SK-N-MC (cell line): ENCODE data around the gene CARD14.

Experiments
- DNase-seq: peaks from one replicate; pipeline ENCODE4 v3.0.0-alpha.2; 2011; ENCODE audit warnings: low read depth, low spot score
- H3K27ac ChIP-seq: fragments of 200-600 bp; sonication (generic); 2 replicates; pipeline ENCODE4 v1.5.1; 2016; ENCODE audit warnings: mixed run types
- H3K36me3 ChIP-seq: fragments of 200-600 bp; sonication (generic); 2 replicates; pipeline ENCODE4 v1.6.1; 2017; ENCODE audit warnings: antibody characterized with exemption, low read length, mixed read lengths; ENCODE audit not compliant: insufficient read depth
- H3K4me3 ChIP-seq: fragments of 200-600 bp; sonication (generic); 2 replicates; pipeline ENCODE4 v1.5.1; 2016
- H3K9ac ChIP-seq: fragments of 200-600 bp; sonication (generic); 2 replicates; pipeline ENCODE4 v1.8.0; 2017; ENCODE audit warnings: mixed run types, mixed read lengths; ENCODE audit not compliant: insufficient read length
- H3K9me3 ChIP-seq: fragments of 200-600 bp; sonication (generic); 2 replicates; pipeline ENCODE4 v1.6.1; 2017; ENCODE audit warnings: low read depth, mild to moderate bottlenecking, antibody characterized with exemption, low read length, moderate library complexity, mixed read lengths
- EZH2 ChIP-seq: fragments of 200-600 bp; sonication (generic); IDR thresholded peaks from one replicate; pipeline ENCODE4 v1.6.1; 2017; ENCODE audit warnings: antibody characterized with exemption
- FOXP2 ChIP-seq: optimal IDR thresholded peaks from 2 replicates; pipeline ENCODE3; 2011; ENCODE audit warnings: mild to moderate bottlenecking, moderate library complexity; ENCODE audit not compliant: insufficient read depth; ENCODE audit errors: extremely low read length, control extremely low read depth
- POLR2AphosphoS5 ChIP-seq: IDR thresholded peaks from 2 replicates; pipeline ENCODE4 v1.6.1; 2012; ENCODE audit warnings: mild to moderate bottlenecking, low read depth, low read length, borderline replicate concordance

Gene CARD14

GRCh38 chr17:80169784-80170500, at the start of gene CARD14:
CARD14 (plus strand) TSS chr17:80170030; CDS start chr17:80181439, 11,409 bp downstream.
- H3K9me3 ChIP-seq: no peaks in the 10 kb centered on the region
- no peaks in the 10 kb centered on the region for H3K36me3 ChIP-seq
- H3K27ac ChIP-seq: no peak within 1 kb of the TSS
- TF ChIP-seq EZH2: no peak
- DNase-seq: no peak
- H3K4me3 ChIP-seq: no peak within 1 kb of the TSS
- H3K9ac ChIP-seq: no peak within 1 kb of the TSS

- TF ChIP-seq EZH2 (no peak), POLR2AphosphoS5 (no peak), FOXP2 (no peak)
- no peak overlapping the region for H3K27ac ChIP-seq
- H3K36me3 ChIP-seq: no peaks in the 10 kb centered on the region
- H3K9ac ChIP-seq: no peak overlapping the region
- no peak for DNase-seq
- no peaks in the 10 kb centered on the region for H3K9me3 ChIP-seq
- no peak overlapping the region for H3K4me3 ChIP-seq
These were observed 47.7 kb upstream of the CARD14 start for GRCh38 chr17:80122026-80122575.

- Histone ChIP-seq H3K36me3 (no peaks in the 10 kb centered on the region), H3K4me3 (no peak overlapping the region), H3K9ac (no peak overlapping the region), H3K9me3 (no peaks in the 10 kb centered on the region), H3K27ac (no peak overlapping the region)
- TF ChIP-seq POLR2AphosphoS5 (no peak), EZH2 (no peak), FOXP2 (no peak)
- DNase-seq: no peak
These were observed 46.8 kb upstream of the CARD14 start for GRCh38 chr17:80122926-80123505.

- no peak overlapping the region for H3K9ac ChIP-seq
- H3K36me3 ChIP-seq: no peaks in the 10 kb centered on the region
- TF ChIP-seq POLR2AphosphoS5: no peak
- TF ChIP-seq EZH2: no peak
- TF ChIP-seq FOXP2: no peak
- H3K4me3 ChIP-seq: no peak overlapping the region
- no peak overlapping the region for H3K27ac ChIP-seq
- H3K9me3 ChIP-seq: no peaks in the 10 kb centered on the region
- no peak for DNase-seq
These were observed 46.0 kb upstream of the CARD14 start for GRCh38 chr17:80123791-80124190.

GRCh38 chr17:80124351-80124981, 45.4 kb upstream of the CARD14 start:
- no peaks in the 10 kb centered on the region for H3K9me3 ChIP-seq
- TF ChIP-seq FOXP2 (no peak), POLR2AphosphoS5 (no peak), EZH2 (no peak)
- no peak overlapping the region for H3K9ac ChIP-seq
- H3K27ac ChIP-seq: no peak overlapping the region
- H3K4me3 ChIP-seq: no peak overlapping the region
- DNase-seq: no peak
- no peaks in the 10 kb centered on the region for H3K36me3 ChIP-seq

GRCh38 chr17:80125656-80126448, 44.0 kb upstream of the CARD14 start:
- Histone ChIP-seq H3K9me3 (no peaks in the 10 kb centered on the region), H3K27ac (no peak overlapping the region), H3K36me3 (no peaks in the 10 kb centered on the region), H3K9ac (no peak overlapping the region), H3K4me3 (no peak overlapping the region)
- no peak for DNase-seq
- TF ChIP-seq EZH2 (no peak), FOXP2 (no peak), POLR2AphosphoS5 (no peak)

GRCh38 chr17:80126449-80126715, 43.4 kb upstream of the CARD14 start:
- TF ChIP-seq FOXP2: no peak
- no peak for TF ChIP-seq POLR2AphosphoS5
- H3K9ac ChIP-seq: no peak overlapping the region
- H3K36me3 ChIP-seq: no peaks in the 10 kb centered on the region

GRCh38 chr17:80129006-80129565, 40.7 kb upstream of the CARD14 start:
- TF ChIP-seq POLR2AphosphoS5 (no peak), EZH2 (no peak)
- Histone ChIP-seq H3K9me3 (no peaks in the 10 kb centered on the region), H3K9ac (no peak overlapping the region), H3K36me3 (peaks cover 13% of the 10 kb centered on the region), H3K27ac (no peak overlapping the region), H3K4me3 (no peak overlapping the region)
- DNase-seq: no peak

More at GRCh38 chr17:80126449-80126715, 43.4 kb upstream of the CARD14 start:
- no peaks in the 10 kb centered on the region for H3K9me3 ChIP-seq
- no peak for DNase-seq
- no peak overlapping the region for H3K4me3 ChIP-seq
- no peak overlapping the region for H3K27ac ChIP-seq
